Ishikawa (cell line): ENCODE results near the gene PAN3.

Source experiments
- CEBPB ChIP-seq: IDR thresholded peaks from 2 replicates; pipeline ENCODE4 v1.6.1; 2012
- CREB1 ChIP-seq: IDR thresholded peaks from 2 replicates; pipeline ENCODE4 v1.6.1; 2012; ENCODE audit warnings: low read depth
- EGR1 ChIP-seq: IDR thresholded peaks from 2 replicates; pipeline ENCODE4 v1.6.1; 2012
- EP300 ChIP-seq: IDR thresholded peaks from 2 replicates; pipeline ENCODE4 v1.6.1; 2012; ENCODE audit warnings: borderline replicate concordance
- NFIC ChIP-seq: IDR thresholded peaks from 2 replicates; pipeline ENCODE4 v1.6.1; 2012
- RAD21 ChIP-seq: IDR thresholded peaks from 2 replicates; pipeline ENCODE4 v1.6.1; 2012; ENCODE audit warnings: low read depth
- REST ChIP-seq: IDR thresholded peaks from 2 replicates; pipeline ENCODE4 v1.6.1; 2012; ENCODE audit warnings: low read depth, mild to moderate bottlenecking
- TAF1 ChIP-seq: IDR thresholded peaks from 2 replicates; pipeline ENCODE4 v1.6.1; 2012; ENCODE audit warnings: low read depth, mild to moderate bottlenecking
- TEAD4 ChIP-seq: IDR thresholded peaks from 2 replicates; pipeline ENCODE4 v1.6.1; 2012
- YY1 ChIP-seq: IDR thresholded peaks from 2 replicates; pipeline ENCODE4 v1.6.1; 2012; ENCODE audit warnings: low read depth
- TF ChIP-seq, protein P1 (sequence below): IDR thresholded peaks from 2 replicates; pipeline ENCODE4 v1.6.1; 2012

GRCh38 chr13:28268800-28269223 is 130.5 kb downstream of the PAN3 start:
- TF ChIP-seq YY1 = no peak
- no peak for TF ChIP-seq REST
- TF ChIP-seq CEBPB = no peak
- no peak for TF ChIP-seq EP300
- TF ChIP-seq TEAD4 = no peak
- TF ChIP-seq RAD21 = no peak
- no peak for TF ChIP-seq EGR1
- no peak for TF ChIP-seq NFIC
- no peak for TF ChIP-seq TAF1
- no peak for TF ChIP-seq CREB1
- TF ChIP-seq, protein P1, sequence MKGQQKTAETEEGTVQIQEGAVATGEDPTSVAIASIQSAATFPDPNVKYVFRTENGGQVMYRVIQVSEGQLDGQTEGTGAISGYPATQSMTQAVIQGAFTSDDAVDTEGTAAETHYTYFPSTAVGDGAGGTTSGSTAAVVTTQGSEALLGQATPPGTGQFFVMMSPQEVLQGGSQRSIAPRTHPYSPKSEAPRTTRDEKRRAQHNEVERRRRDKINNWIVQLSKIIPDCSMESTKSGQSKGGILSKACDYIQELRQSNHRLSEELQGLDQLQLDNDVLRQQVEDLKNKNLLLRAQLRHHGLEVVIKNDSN = no peak
